Tibial nerve (tissue), 4 donors: ENCODE measurements around the gene APOBEC2. TPM values are rescaled to one million over a fixed set of nuclear protein-coding genes. Genes with fewer than 3 reads are reported as not detected.

ENCODE experiments used
- DNase-seq, 2 donors: peaks; one replicate each; pipeline ENCODE4 v3.0.0-alpha.2; 2019; ENCODE audit warnings: low spot score in 2 of 2
- H3K27ac ChIP-seq, 4 donors: fragments of 200-600 bp; sonication (generic) in 3 of 4; one replicate each; pipeline ENCODE4 v1.5.1; 2017 to 2019; ENCODE audit warnings: mild to moderate bottlenecking in 1 of 4
- H3K27me3 ChIP-seq, 2 donors: fragments of 200-600 bp; sonication (generic) in 1 of 2; one replicate each; pipeline versions ENCODE4 v1.5.1 to v1.6.0; 2017 to 2019
- H3K36me3 ChIP-seq, 3 donors: fragments of 200-600 bp; sonication (generic); one replicate each; pipeline ENCODE4 v1.5.1; 2018 to 2019
- H3K4me1 ChIP-seq, 4 donors: fragments of 200-600 bp; sonication (generic) in 3 of 4; one replicate each; pipeline ENCODE4 v1.5.1; 2017 to 2019
- H3K4me3 ChIP-seq, 4 donors: fragments of 200-600 bp; sonication (generic) in 3 of 4; one replicate each; pipeline ENCODE4 v1.5.1; 2017 to 2019; ENCODE audit warnings: mild to moderate bottlenecking in 1 of 4, moderate library complexity in 1 of 4
- H3K9me3 ChIP-seq, 4 donors: fragments of 200-600 bp; sonication (generic) in 3 of 4; one replicate each; pipeline ENCODE4 v1.5.1; 2017 to 2019
- CTCF ChIP-seq, 5 experiments: fragments of 200-600 bp in 3 of 5; fragments of 450-650 bp in 2 of 5; sonication (generic) in 3 of 5; IDR thresholded peaks; one replicate each; pipeline ENCODE4 v1.5.1; 2016 to 2019; ENCODE audit warnings: antibody characterized with exemption in 5 of 5, mild to moderate bottlenecking in 3 of 5, moderate library complexity in 2 of 5
- EP300 ChIP-seq, 2 donors: sonication (generic); formaldehyde crosslinking; IDR thresholded peaks; one replicate each; pipeline ENCODE4 v1.6.1; 2017; ENCODE audit warnings: antibody characterized with exemption in 2 of 2, mild to moderate bottlenecking in 1 of 2
- POLR2A ChIP-seq, 2 donors: fragments of 450-650 bp; IDR thresholded peaks; one replicate each; pipeline ENCODE4 v1.6.1; 2017; ENCODE audit warnings: antibody characterized with exemption in 2 of 2, mild to moderate bottlenecking in 2 of 2, moderate library complexity in 2 of 2
- WGBS, 2 donors: methylation state at CpG; one replicate each; pipeline ENCODE4 v1.1.5; 2018; 5-methylcytosine and 5-hydroxymethylcytosine counted together
- total RNA-seq, 4 donors: library from RNA; depleted of rRNA; stranded (reverse); fragments of >200 nt; gene quantifications; one replicate each; pipeline ENCODE4 v1.1.0, GENCODE V29; 2016

The APOBEC2 gene
- total RNA-seq, 4 donors from 2014 or later, result not detected

- TF ChIP-seq POLR2A (IDR thresholded peaks at IDR 0.05) (no peak), EP300 (IDR thresholded peaks at IDR 0.05) (no peak), CTCF (IDR thresholded peaks at IDR 0.05) (no peak)
- Histone ChIP-seq H3K4me1 (no peaks in the 10 kb centered on the region), H3K36me3 (peaks cover 0 to 43% (median 0%) of the 10 kb centered on the region in 3 donors), H3K9me3 (no peaks in the 10 kb centered on the region), H3K27ac (no peak overlapping the region), H3K27me3 (no peaks in the 10 kb centered on the region), H3K4me3 (no peak overlapping the region)
- no peak for DNase-seq
- WGBS, 2 donors, result 69 to 77% methylated on average over 5 of the region's 5 CpGs
Measured at GRCh38 chr6:41051873-41052272, 1.1 kb upstream of the APOBEC2 start.

- TF ChIP-seq EP300 (IDR thresholded peaks at IDR 0.05) (no peak), CTCF (IDR thresholded peaks at IDR 0.05) (no peak), POLR2A (IDR thresholded peaks at IDR 0.05) (no peak)
- no peaks in the 10 kb centered on the region for H3K4me1 ChIP-seq
- peaks cover 0 to 45% (median 0%) of the 10 kb centered on the region in 3 donors for H3K36me3 ChIP-seq
- H3K9me3 ChIP-seq, result no peaks in the 10 kb centered on the region
- no peaks in the 10 kb centered on the region for H3K27me3 ChIP-seq
- no peak overlapping the region for H3K4me3 ChIP-seq
- no peak overlapping the region for H3K27ac ChIP-seq
- no peak for DNase-seq
- WGBS, 2 donors, result 87 to 93% methylated on average over 3 of the region's 3 CpGs
Measured at GRCh38 chr6:41054511-41054910, 1.5 kb downstream of the APOBEC2 start.

- peaks cover 0 to 40% (median 0%) of the 10 kb centered on the region in 3 donors for H3K36me3 ChIP-seq
- 57 to 65% methylated on average over 3 of the region's 3 CpGs for WGBS, 2 donors
- DNase-seq, result no peak
- TF ChIP-seq CTCF (IDR thresholded peaks at IDR 0.05), result no peak
- TF ChIP-seq POLR2A (IDR thresholded peaks at IDR 0.05), result no peak
- TF ChIP-seq EP300 (IDR thresholded peaks at IDR 0.05), result no peak
- no peaks in the 10 kb centered on the region for H3K27me3 ChIP-seq
- H3K27ac ChIP-seq, result no peak overlapping the region
- no peaks in the 10 kb centered on the region for H3K9me3 ChIP-seq
- H3K4me3 ChIP-seq, result no peak overlapping the region
- H3K4me1 ChIP-seq, result no peaks in the 10 kb centered on the region
Measured at GRCh38 chr6:41055149-41055548, 2.1 kb downstream of the APOBEC2 start.

GRCh38 chr6:41056768-41057490 is 3.9 kb downstream of the APOBEC2 start:
- H3K36me3 ChIP-seq, result peaks cover 0 to 33% (median 0%) of the 10 kb centered on the region in 3 donors
- 83 to 90% methylated on average over 6 of the region's 6 CpGs for WGBS, 2 donors
- H3K4me3 ChIP-seq, result no peak overlapping the region
- H3K27ac ChIP-seq, result no peak overlapping the region
- no peaks in the 10 kb centered on the region for H3K27me3 ChIP-seq
- H3K4me1 ChIP-seq, result no peaks in the 10 kb centered on the region
- H3K9me3 ChIP-seq, result no peaks in the 10 kb centered on the region
- TF ChIP-seq CTCF (IDR thresholded peaks at IDR 0.05) (no peak), POLR2A (IDR thresholded peaks at IDR 0.05) (no peak), EP300 (IDR thresholded peaks at IDR 0.05) (no peak)
- no peak for DNase-seq

GRCh38 chr6:41058783-41059181 is 5.8 kb downstream of the APOBEC2 start:
- DNase-seq, result no peak
- Histone ChIP-seq H3K27ac (no peak overlapping the region), H3K4me3 (no peak overlapping the region), H3K27me3 (no peaks in the 10 kb centered on the region), H3K4me1 (no peaks in the 10 kb centered on the region), H3K9me3 (no peaks in the 10 kb centered on the region), H3K36me3 (peaks cover 0 to 48% (median 0%) of the 10 kb centered on the region in 3 donors)
- 61 to 70% methylated on average over 2 of the region's 2 CpGs for WGBS, 2 donors
- TF ChIP-seq EP300 (IDR thresholded peaks at IDR 0.05), result no peak
- no peak for TF ChIP-seq CTCF (IDR thresholded peaks at IDR 0.05)
- TF ChIP-seq POLR2A (IDR thresholded peaks at IDR 0.05), result no peak
